Measurements from ENCODE around the gene CDK11B.
A peak's percentile ranks its signal among the peaks of the same experiment; 100 is the strongest.

Gene CDK11B

GRCh38 chr1:1601564-1602303 is 57.1 kb downstream of the CDK11B start:
- no peak for DNase-seq (ENCODE audit: extremely low spot score)
- CTCF ChIA-PET = no interaction called here
- POLR2A ChIA-PET = interaction anchor here (0.7 to 5.4 kb wide), 3 partner anchors 8 to 24 kb away, joined by 3 to 33 read pairs (median 4); partner anchors contain the start of gene MIB2
- TF ChIP-seq PKNOX1 (IDR thresholded peaks at IDR 0.05) (no peak), FOXA1 (IDR thresholded peaks at IDR 0.05) (no peak), LEF1 (IDR thresholded peaks at IDR 0.05; ENCODE audit: borderline replicate concordance) (no peak), SP1 (IDR thresholded peaks at IDR 0.05) (no peak), HDGF (IDR thresholded peaks at IDR 0.05; ENCODE audit: borderline replicate concordance) (no peak), ARNT (IDR thresholded peaks at IDR 0.05) (no peak), BHLHE40 (IDR thresholded peaks at IDR 0.05; ENCODE audit: borderline replicate concordance) (no peak), CTBP1 (IDR thresholded peaks at IDR 0.05; ENCODE audit: borderline replicate concordance) (no peak), ELF4 (IDR thresholded peaks at IDR 0.05) (no peak), FOXK2 (IDR thresholded peaks at IDR 0.05) (no peak), ZNF384 (IDR thresholded peaks at IDR 0.05) (no peak), FOXM1 (IDR thresholded peaks at IDR 0.05; ENCODE audit: borderline replicate concordance) (no peak), TARDBP (IDR thresholded peaks at IDR 0.05) (no peak)

- POLR2A ChIA-PET = interaction anchor here (1.7 to 5.4 kb wide), 2 partner anchors 14 to 23 kb away, joined by 4 to 33 read pairs; partner anchors contain the start of gene MIB2
- DNase-seq (ENCODE audit: extremely low spot score) = no peak
- TF ChIP-seq L3MBTL2 (conservative IDR thresholded peaks at IDR 0.05) = no peak
- no peak for TF ChIP-seq CTBP1 (IDR thresholded peaks at IDR 0.05; ENCODE audit: borderline replicate concordance)
- no peak for TF ChIP-seq ZNF384 (IDR thresholded peaks at IDR 0.05)
- no peak for TF ChIP-seq LEF1 (IDR thresholded peaks at IDR 0.05; ENCODE audit: borderline replicate concordance)
- no peak for TF ChIP-seq BHLHE40 (IDR thresholded peaks at IDR 0.05; ENCODE audit: borderline replicate concordance)
- no peak for TF ChIP-seq SUZ12 (IDR thresholded peaks at IDR 0.05)
- TF ChIP-seq NFRKB (IDR thresholded peaks at IDR 0.05) = no peak
- no peak for TF ChIP-seq ARNT (IDR thresholded peaks at IDR 0.05)
- TF ChIP-seq SP1 (IDR thresholded peaks at IDR 0.05) = no peak
- TF ChIP-seq ELF4 (IDR thresholded peaks at IDR 0.05) = no peak
- no peak for TF ChIP-seq FOXK2 (IDR thresholded peaks at IDR 0.05)
- TF ChIP-seq HDGF (IDR thresholded peaks at IDR 0.05; ENCODE audit: borderline replicate concordance) = no peak
- TF ChIP-seq FOXA1 (IDR thresholded peaks at IDR 0.05) = no peak
- no peak for TF ChIP-seq PKNOX1 (IDR thresholded peaks at IDR 0.05)
- TF ChIP-seq FOXM1 (IDR thresholded peaks at IDR 0.05; ENCODE audit: borderline replicate concordance) = no peak
- CTCF ChIA-PET = no interaction called here
These were observed 57.8 kb downstream of the CDK11B start for GRCh38 chr1:1600861-1601563.

GRCh38 chr1:1599935-1600860 is 58.6 kb downstream of the CDK11B start, which contains the start of gene FNDC10:
Gene FNDC10, minus strand, starts transcription at chr1:1600135. Its CDS starts 120 bp downstream, at chr1:1600015.
- POLR2A ChIA-PET = interaction anchor here (5.4 kb wide), 1 partner anchor 15 kb away, joined by 33 read pairs; the partner anchor contains the start of gene MIB2
- CTCF ChIA-PET = no interaction called here
- TF ChIP-seq L3MBTL2 (conservative IDR thresholded peaks at IDR 0.05) = peak; percentile 41; the same call in 1 of the 2 replicates
- no peak for TF ChIP-seq ELF4 (IDR thresholded peaks at IDR 0.05)
- DNase-seq (ENCODE audit: extremely low spot score) = no peak

- peak; percentile 64 for DNase-seq (ENCODE audit: extremely low spot score)
- TF ChIP-seq ARNT (IDR thresholded peaks at IDR 0.05) (0 out of 2 replicates have a peak, but pooled peaks have one; percentile 17), BHLHE40 (IDR thresholded peaks at IDR 0.05; ENCODE audit: borderline replicate concordance) (no peak), TARDBP (IDR thresholded peaks at IDR 0.05) (no peak), FOXK2 (IDR thresholded peaks at IDR 0.05) (no peak), L3MBTL2 (conservative IDR thresholded peaks at IDR 0.05) (no peak), ELF4 (IDR thresholded peaks at IDR 0.05) (no peak), LEF1 (IDR thresholded peaks at IDR 0.05; ENCODE audit: borderline replicate concordance) (peak; percentile 54; the same call in 1 of the 2 replicates), ZNF384 (IDR thresholded peaks at IDR 0.05) (no peak), HDGF (IDR thresholded peaks at IDR 0.05; ENCODE audit: borderline replicate concordance) (no peak)
- ChIA-PET CTCF (no interaction called here), POLR2A (no interaction called here)
These were observed 59.5 kb downstream of the CDK11B start for GRCh38 chr1:1599030-1599934.

GRCh38 chr1:1598720-1599029 is 60.1 kb downstream of the CDK11B start:
- POLR2A ChIA-PET = interaction anchor here (2.4 kb wide), 1 partner anchor 17 kb away, joined by 16 read pairs; the partner anchor contains the start of gene MIB2
- DNase-seq (ENCODE audit: extremely low spot score) = no peak
- TF ChIP-seq ARNT (IDR thresholded peaks at IDR 0.05) (no peak), BHLHE40 (IDR thresholded peaks at IDR 0.05; ENCODE audit: borderline replicate concordance) (no peak), HDGF (IDR thresholded peaks at IDR 0.05; ENCODE audit: borderline replicate concordance) (no peak), PKNOX1 (IDR thresholded peaks at IDR 0.05) (no peak), FOXM1 (IDR thresholded peaks at IDR 0.05; ENCODE audit: borderline replicate concordance) (no peak), ZNF384 (IDR thresholded peaks at IDR 0.05) (no peak), L3MBTL2 (conservative IDR thresholded peaks at IDR 0.05) (no peak), LEF1 (IDR thresholded peaks at IDR 0.05; ENCODE audit: borderline replicate concordance) (no peak)
- CTCF ChIA-PET = no interaction called here
